BLaER1 (cell line): ENCODE data around the gene MAD1L1.

Source experiments
- H3K27ac ChIP-seq: shearing (Covaris generic); formaldehyde crosslinking; 2 replicates; pipeline ENCODE4 v1.8.1; 2022
- H3K27me3 ChIP-seq: shearing (Covaris generic); formaldehyde crosslinking; 2 replicates; pipeline ENCODE4 v1.8.1; 2022
- H3K36me3 ChIP-seq: shearing (Covaris generic); formaldehyde crosslinking; 2 replicates; pipeline ENCODE4 v1.8.1; 2022
- H3K4me1 ChIP-seq: shearing (Covaris generic); formaldehyde crosslinking; 2 replicates; pipeline ENCODE4 v1.8.1; 2022
- H3K4me2 ChIP-seq: shearing (Covaris generic); formaldehyde crosslinking; 2 replicates; pipeline ENCODE4 v1.8.1; 2022
- H3K4me3 ChIP-seq: shearing (Covaris generic); formaldehyde crosslinking; 2 replicates; pipeline ENCODE4 v1.8.1; 2022
- H3K9ac ChIP-seq: shearing (Covaris generic); formaldehyde crosslinking; 2 replicates; pipeline ENCODE4 v1.8.1; 2022
- H3K9me3 ChIP-seq: shearing (Covaris generic); formaldehyde crosslinking; 2 replicates; pipeline ENCODE4 v1.8.1; 2022
- H4K20me1 ChIP-seq: shearing (Covaris generic); formaldehyde crosslinking; 2 replicates; pipeline ENCODE4 v1.8.1; 2022
- Cebpa-rat ChIP-seq: shearing (Covaris generic); IDR thresholded peaks from 2 replicates; pipeline ENCODE4 v1.8.1; 2022

MAD1L1 gene

DNA sequence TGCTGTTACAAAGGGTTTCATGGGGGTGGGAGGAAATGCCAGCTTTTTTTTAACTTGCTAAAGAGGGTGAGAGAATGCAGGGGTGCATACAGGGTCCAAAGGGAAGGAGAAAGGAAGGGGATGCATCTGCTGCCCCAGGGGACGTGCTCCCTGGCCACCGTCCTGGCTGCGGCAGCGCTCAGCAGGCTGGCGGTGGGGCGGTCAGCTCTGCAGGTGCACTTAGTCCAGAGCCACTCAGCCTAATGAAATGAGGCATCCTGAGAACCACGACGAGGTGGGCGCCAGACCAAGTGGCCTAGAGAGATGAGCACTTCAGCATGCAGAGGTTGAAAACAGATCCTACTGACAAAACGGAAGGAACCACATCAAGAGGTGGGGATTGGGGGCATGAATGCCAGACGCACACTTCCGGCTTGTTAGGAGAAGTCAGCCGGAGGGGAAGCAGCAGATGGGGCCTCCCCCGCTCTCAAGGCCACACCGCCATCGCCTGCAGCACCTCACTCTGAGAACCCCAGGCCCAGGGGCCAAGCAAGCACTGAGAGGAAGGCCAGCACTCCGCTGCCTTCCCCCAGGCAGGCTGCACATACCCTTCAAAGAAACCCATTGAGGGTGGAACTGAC is 94.5 kb downstream of the MAD1L1 start:
- TF ChIP-seq Cebpa-rat: no peak
- Histone ChIP-seq H3K4me2 (peak overlapping the region; percentile 96), H3K4me1 (peaks cover 100% of the 10 kb centered on the region), H3K9me3 (peaks cover 17% of the 10 kb centered on the region), H3K9ac (peak overlapping the region; percentile 83), H3K36me3 (peaks cover 44% of the 10 kb centered on the region), H3K4me3 (peak overlapping the region; percentile 56), H3K27ac (peak overlapping the region; percentile 96), H3K27me3 (no peaks in the 10 kb centered on the region), H4K20me1 (no peaks in the 10 kb centered on the region)

DNA sequence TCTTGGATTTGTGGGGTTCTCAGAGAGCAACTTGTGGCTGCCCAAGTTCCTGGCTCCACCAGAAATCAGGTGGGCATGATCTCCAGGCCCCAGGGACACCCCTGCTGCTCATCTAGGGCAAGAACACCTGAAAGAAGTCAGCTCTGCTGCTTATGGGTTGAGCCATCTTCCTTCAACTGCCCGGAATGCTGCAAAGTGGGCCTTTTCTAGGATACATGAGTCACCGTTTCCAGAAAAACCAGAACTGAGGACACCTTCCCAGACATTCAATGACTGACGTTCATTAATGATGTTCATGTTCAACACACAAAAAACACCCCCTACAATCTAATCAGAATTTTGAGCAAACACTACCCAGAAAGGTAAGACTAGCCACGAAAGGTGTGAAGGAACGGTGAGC is 98.0 kb downstream of the MAD1L1 start:
- Histone ChIP-seq H3K4me1 (peaks cover 96% of the 10 kb centered on the region), H3K4me3 (no peak overlapping the region), H3K36me3 (peaks cover 44% of the 10 kb centered on the region), H4K20me1 (no peaks in the 10 kb centered on the region; the same call in 1 of the 2 replicates), H3K4me2 (0 out of 2 replicates have a peak overlapping the region, but pooled peaks have one; percentile 8), H3K9me3 (peaks cover 5% of the 10 kb centered on the region), H3K27me3 (no peaks in the 10 kb centered on the region), H3K27ac (0 out of 2 replicates have a peak overlapping the region, but pooled peaks have one; percentile 24), H3K9ac (no peak overlapping the region)
- no peak for TF ChIP-seq Cebpa-rat

DNA sequence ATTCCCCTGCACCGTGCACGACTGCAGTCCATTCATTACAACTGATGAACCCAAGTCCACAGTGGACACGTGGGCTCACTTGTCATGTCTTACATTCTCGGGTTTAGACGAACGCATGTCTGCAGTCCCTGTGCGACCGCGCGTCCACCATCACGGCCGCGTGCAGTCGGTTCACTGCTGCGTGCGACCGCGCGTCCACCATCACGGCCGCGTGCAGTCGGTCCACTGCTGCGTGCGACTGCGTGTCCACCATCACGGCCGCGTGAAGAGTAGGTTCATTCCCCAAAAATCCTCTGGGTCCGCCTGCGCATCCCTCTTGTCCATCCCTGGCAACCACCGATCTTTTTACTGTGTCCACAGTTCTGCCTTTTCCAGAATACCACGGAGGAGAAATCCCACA is 100.5 kb downstream of the MAD1L1 start:
- H4K20me1 ChIP-seq: no peaks in the 10 kb centered on the region; the same call in 1 of the 2 replicates

DNA sequence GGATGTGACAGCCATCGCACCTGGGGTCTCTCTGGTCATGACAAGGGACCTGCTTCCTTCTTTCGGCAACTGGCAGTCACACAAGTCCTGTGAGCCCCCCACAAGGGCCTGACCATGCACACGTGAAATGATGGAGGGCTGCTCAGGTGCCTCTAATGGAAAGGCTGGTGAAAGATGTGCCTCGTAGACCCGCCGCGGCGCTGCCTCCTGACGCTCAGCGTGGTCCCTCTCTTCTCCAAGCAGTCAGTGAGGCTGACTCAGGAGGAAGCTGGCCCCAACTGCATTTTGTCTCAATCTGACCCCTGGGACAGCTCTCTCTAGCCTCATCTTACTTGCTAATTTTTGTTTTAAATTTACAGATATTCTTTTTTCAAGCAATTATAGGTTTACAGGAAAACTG is 100.9 kb downstream of the MAD1L1 start:
- peak overlapping the region; percentile 94 for H3K4me2 ChIP-seq
- H3K27ac ChIP-seq: peak overlapping the region; percentile 11; the same call in 1 of the 2 replicates
- peaks cover 5% of the 10 kb centered on the region for H3K9me3 ChIP-seq
- peaks cover 48% of the 10 kb centered on the region for H3K36me3 ChIP-seq
- no peaks in the 10 kb centered on the region; the same call in 1 of the 2 replicates for H4K20me1 ChIP-seq
- no peaks in the 10 kb centered on the region for H3K27me3 ChIP-seq
- peaks cover 96% of the 10 kb centered on the region for H3K4me1 ChIP-seq
- H3K9ac ChIP-seq: 0 out of 2 replicates have a peak overlapping the region, but pooled peaks have one; percentile 23
- H3K4me3 ChIP-seq: no peak overlapping the region
- no peak for TF ChIP-seq Cebpa-rat

More for the DNA sequence above, 100.5 kb downstream of the MAD1L1 start:
- H3K4me3 ChIP-seq: no peak overlapping the region
- H3K36me3 ChIP-seq: peaks cover 48% of the 10 kb centered on the region
- H3K9me3 ChIP-seq: peaks cover 5% of the 10 kb centered on the region
- H3K4me2 ChIP-seq: peak overlapping the region; percentile 94
- H3K4me1 ChIP-seq: peaks cover 96% of the 10 kb centered on the region
- no peaks in the 10 kb centered on the region for H3K27me3 ChIP-seq
- no peak for TF ChIP-seq Cebpa-rat
- no peak overlapping the region for H3K27ac ChIP-seq
- H3K9ac ChIP-seq: no peak overlapping the region

DNA sequence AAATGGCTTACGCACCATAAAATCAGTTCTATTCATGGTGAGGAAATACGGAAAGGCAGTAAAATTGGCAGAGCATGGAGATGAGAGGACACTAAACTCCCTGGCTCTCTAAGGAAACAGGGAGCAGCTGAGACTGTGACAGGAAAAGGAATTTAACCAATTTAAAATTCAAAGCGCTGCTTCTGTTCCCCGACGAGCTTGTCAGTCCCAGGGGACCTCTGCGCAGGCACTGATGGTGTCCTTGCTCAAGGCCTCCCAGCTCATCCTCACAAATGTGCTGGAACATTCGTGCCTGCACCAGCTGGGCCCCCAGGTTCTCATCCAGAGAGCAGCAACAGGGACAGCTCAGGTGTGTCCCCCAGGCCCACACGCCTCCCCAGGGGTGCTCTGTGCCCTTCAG is 101.4 kb downstream of the MAD1L1 start:
- H3K4me3 ChIP-seq: no peak overlapping the region
- peaks cover 5% of the 10 kb centered on the region for H3K9me3 ChIP-seq
- H4K20me1 ChIP-seq: peaks cover 2% of the 10 kb centered on the region; the same call in 1 of the 2 replicates
- peaks cover 44% of the 10 kb centered on the region for H3K36me3 ChIP-seq
- H3K27me3 ChIP-seq: no peaks in the 10 kb centered on the region
- TF ChIP-seq Cebpa-rat: no peak
- H3K4me1 ChIP-seq: peaks cover 96% of the 10 kb centered on the region
- H3K4me2 ChIP-seq: peak overlapping the region; percentile 94
- peak overlapping the region; percentile 11; the same call in 1 of the 2 replicates for H3K27ac ChIP-seq
- H3K9ac ChIP-seq: 0 out of 2 replicates have a peak overlapping the region, but pooled peaks have one; percentile 23

DNA sequence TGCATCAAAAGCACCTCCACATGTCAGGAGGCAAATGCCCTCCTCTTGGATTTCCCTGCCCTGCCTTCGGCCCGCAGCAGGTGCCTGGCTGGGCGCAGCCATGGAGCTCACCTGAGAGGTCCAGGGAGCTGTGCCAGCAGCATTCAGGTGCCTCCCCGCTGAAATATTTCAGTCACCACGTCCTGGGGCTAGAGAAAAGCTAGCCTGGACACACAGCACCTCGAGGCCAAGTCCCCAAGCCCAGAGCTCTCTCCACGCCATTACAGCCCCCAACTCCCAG is 102.7 kb downstream of the MAD1L1 start:
- no peaks in the 10 kb centered on the region for H3K27me3 ChIP-seq
- peaks cover 96% of the 10 kb centered on the region for H3K4me1 ChIP-seq
- peak overlapping the region; percentile 76 for H3K27ac ChIP-seq

DNA sequence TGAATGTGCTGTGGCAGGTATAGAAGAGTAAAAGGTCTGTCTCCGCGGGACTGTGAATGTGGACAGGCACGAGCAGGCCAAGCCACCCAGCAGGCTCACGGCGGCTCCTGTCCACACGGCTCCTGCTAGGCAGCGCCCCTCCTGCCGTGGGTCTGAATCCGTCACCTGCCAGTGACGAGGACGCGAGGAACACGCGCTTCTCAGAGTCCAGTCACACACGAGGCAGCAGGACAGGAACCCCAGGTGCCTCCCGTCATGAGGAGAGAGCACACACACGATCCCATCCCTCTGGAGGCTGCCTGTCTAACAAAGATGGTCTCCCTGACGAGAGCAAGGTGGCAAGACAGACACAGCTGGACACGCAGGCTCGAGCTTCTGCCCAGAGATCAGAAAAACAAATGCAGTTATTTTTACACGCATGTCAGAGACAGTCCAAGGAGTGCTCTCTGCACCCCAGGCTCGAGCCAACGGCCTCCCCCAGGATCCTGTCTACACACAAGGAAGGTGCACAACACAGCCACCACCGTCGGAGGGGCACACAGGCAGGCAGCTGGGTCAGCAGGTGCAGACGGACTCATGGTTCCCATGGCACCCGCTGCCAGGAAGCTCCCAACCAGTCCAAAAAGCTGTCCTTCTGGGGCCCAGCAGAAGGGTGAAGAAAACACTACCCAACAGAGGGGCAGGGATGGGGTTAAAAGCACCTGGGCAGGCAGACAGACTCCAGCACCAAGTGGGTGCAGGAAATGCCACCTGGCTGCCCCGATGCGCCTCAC is 103.2 kb downstream of the MAD1L1 start:
- H3K9ac ChIP-seq: peak overlapping the region; percentile 60

More for the DNA sequence above, 102.7 kb downstream of the MAD1L1 start:
- peaks cover 9% of the 10 kb centered on the region; the same call in 1 of the 2 replicates for H4K20me1 ChIP-seq
- no peaks in the 10 kb centered on the region for H3K9me3 ChIP-seq
- peak overlapping the region; percentile 17 for H3K9ac ChIP-seq
- peaks cover 32% of the 10 kb centered on the region for H3K36me3 ChIP-seq
- no peak overlapping the region for H3K4me3 ChIP-seq
- peak overlapping the region; percentile 94 for H3K4me2 ChIP-seq
- no peak for TF ChIP-seq Cebpa-rat

DNA sequence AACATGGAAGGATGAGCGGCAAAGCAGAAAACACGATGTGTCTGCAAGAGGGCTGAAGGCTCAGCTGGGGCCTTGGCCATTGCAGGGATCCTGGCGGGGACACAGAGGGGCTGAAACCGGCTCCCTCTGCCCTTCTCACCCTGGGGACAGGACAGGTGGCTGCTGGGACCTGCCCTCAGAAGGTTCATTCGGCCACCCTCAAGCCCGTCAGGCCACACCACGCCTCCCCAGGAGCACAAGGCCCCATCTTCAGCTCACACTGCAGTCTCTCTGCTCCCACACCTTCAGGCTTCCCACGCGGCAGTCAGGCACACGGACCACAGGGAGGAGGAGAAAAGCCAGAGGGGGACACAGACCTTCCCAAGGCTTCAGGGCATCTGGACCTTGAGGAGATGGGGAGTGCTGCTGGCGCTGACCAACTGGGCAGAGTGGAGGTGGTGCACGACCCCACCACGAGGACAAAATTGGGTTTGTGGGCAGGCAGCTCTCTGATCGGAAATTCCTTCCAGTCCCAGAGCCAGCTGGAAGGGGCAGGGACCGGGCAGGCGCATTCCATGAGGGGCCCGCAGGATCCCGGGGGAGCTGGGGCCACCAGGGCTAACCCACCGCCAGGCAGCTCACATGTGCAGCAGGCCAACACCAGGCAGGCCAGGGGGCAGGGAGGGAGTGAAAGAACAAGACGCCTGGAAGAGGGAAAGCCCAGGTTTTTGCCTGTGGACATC is 104.0 kb downstream of the MAD1L1 start:
- no peak for TF ChIP-seq Cebpa-rat
- H3K4me2 ChIP-seq: peak overlapping the region; percentile 94
- peak overlapping the region; percentile 76 for H3K27ac ChIP-seq
- H3K4me1 ChIP-seq: peaks cover 96% of the 10 kb centered on the region
- H3K27me3 ChIP-seq: no peaks in the 10 kb centered on the region
- H4K20me1 ChIP-seq: peaks cover 9% of the 10 kb centered on the region; the same call in 1 of the 2 replicates
- H3K36me3 ChIP-seq: peaks cover 21% of the 10 kb centered on the region
- H3K4me3 ChIP-seq: no peak overlapping the region
- H3K9me3 ChIP-seq: no peaks in the 10 kb centered on the region
- peak overlapping the region; percentile 60 for H3K9ac ChIP-seq

More for the DNA sequence above, 103.2 kb downstream of the MAD1L1 start:
- no peak for TF ChIP-seq Cebpa-rat
- H3K4me3 ChIP-seq: no peak overlapping the region
- no peaks in the 10 kb centered on the region for H3K9me3 ChIP-seq
- peaks cover 9% of the 10 kb centered on the region; the same call in 1 of the 2 replicates for H4K20me1 ChIP-seq
- H3K4me1 ChIP-seq: peaks cover 96% of the 10 kb centered on the region
- peak overlapping the region; percentile 76 for H3K27ac ChIP-seq
- H3K36me3 ChIP-seq: peaks cover 27% of the 10 kb centered on the region
- peak overlapping the region; percentile 94 for H3K4me2 ChIP-seq
- no peaks in the 10 kb centered on the region for H3K27me3 ChIP-seq

DNA sequence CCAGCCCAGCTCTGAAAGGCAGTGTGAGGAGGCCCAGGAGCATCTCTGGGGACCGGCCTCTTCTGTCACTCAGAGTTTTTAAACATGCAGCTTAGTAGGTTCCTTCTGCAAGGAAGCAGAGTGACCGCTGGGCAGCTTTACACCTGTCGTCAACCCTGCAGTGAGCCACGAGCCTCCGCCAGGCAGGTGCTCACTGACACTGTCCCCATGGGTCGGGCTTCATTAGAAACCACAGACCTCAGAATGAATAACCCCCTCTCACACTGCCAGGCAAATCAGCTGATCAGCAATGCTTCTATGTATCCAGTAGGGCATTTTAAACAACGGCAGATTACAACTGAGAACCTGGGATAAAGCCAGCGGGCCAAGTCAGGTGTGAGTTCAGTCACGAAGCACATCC is 106.1 kb downstream of the MAD1L1 start:
- peaks cover 100% of the 10 kb centered on the region for H3K4me1 ChIP-seq
- no peaks in the 10 kb centered on the region for H3K9me3 ChIP-seq
- H3K27ac ChIP-seq: peak overlapping the region; percentile 85
- no peak overlapping the region for H3K4me3 ChIP-seq
- peak overlapping the region; percentile 70; the same call in 1 of the 2 replicates for H3K9ac ChIP-seq
- peaks cover 13% of the 10 kb centered on the region; the same call in 1 of the 2 replicates for H4K20me1 ChIP-seq
- TF ChIP-seq Cebpa-rat: no peak
- H3K36me3 ChIP-seq: 0 out of 2 replicates have a peak, but pooled peaks cover 4% of the 10 kb centered on the region
- H3K4me2 ChIP-seq: peak overlapping the region; percentile 94
- H3K27me3 ChIP-seq: no peaks in the 10 kb centered on the region
